Astrocyte of the hippocampus (primary cell): Measurements from ENCODE around the gene MTUS2.
"Not testable (repeated sequence)": the region's sequence is repeated elsewhere in the genome, so short reads cannot be mapped to it uniquely, and the experiment has no call there.

Source experiments
- DNase-seq: peaks from one replicate; pipeline ENCODE4 v3.0.0; 2011; ENCODE audit warnings: low read depth, low spot score

Gene MTUS2

DNA sequence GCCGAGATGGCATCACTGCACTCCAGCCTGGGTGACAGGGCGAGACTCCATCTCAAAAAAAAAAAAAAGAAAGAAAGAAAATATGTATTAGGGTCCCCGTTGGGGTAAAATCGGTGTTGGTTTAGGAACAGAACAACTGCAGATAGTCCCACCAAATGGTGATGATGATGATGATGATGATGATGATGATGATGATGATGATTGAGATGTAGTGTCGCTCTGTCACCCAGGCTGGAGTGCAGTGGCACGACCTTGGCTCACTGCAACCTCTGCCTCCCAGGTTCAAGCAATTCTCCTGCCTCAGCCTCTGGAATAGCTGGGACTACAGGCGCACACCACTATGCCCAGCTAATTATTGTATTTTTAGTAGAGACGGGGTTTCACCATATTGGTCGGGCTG is 570.5 kb downstream of the MTUS2 start:
- not testable (repeated sequence) for DNase-seq

DNA sequence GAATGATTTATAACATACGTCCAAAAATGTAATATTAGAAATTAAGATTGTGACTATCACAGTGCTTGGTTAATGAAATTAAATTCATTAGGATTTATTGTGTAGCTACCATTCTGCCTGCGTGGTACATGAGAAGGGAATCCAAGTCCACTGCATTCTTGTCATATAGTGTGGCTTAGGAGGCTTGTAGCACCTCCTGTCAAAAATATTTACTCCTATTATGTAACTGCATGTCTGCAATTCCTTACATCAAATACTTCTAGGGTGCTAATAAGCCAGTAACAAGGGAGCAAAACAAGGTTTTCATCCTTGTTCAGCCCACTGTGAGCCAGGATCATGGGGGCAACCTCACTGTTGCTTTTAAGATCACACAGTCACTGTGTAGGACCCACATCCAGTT is 576.3 kb downstream of the MTUS2 start:
- DNase-seq = no peak

GRCh38 chr13:29397265-29397664 is 577.1 kb downstream of the MTUS2 start:
- DNase-seq = no peak

GRCh38 chr13:29402166-29402636 is 582.1 kb downstream of the MTUS2 start:
- DNase-seq = no peak

- DNase-seq = no peak
Observed at GRCh38 chr13:29405401-29405800, 585.3 kb downstream of the MTUS2 start.

- DNase-seq = no peak
Observed at GRCh38 chr13:29411481-29411880, 591.3 kb downstream of the MTUS2 start.

DNA sequence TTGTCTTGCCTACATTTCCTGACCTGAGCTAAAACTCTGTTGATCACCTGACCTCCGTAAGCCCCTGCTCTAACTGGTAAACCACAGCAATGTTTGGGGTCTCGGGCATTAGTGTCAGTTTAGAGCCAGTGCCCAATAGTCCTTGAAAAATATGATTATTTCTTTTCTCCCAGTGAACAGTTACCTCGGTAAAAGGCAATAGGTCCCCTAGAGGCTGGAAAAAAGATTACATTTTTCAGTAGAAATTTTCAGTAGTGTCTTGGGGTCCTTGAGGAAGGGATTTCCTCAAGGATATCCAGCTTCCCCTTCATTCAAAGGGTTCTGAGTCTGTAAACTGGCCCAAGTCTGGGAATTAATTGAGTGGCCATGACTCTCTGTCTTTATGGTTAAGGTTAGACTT is 597.9 kb downstream of the MTUS2 start:
- DNase-seq = no peak

DNA sequence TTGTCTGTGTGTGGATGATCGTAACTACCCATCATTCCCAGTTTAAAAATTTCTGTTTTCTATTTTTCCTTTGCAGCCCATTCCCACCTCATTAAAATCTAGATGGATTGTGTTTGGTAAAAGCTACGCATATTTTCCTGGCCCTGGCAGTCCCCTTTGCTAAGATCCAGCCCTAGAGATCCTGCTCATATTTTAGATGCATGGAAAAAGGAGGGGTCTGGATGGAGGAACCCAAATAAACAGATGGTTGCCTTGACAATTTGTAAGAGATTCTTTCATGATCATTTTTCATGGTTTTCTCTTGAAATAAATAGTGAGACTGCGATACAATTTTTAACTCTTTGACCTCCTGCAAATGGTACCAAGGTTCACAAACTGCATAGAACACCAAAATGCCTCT is 601.0 kb downstream of the MTUS2 start:
- no peak for DNase-seq

GRCh38 chr13:29422015-29422414 is 601.9 kb downstream of the MTUS2 start:
- no peak for DNase-seq

DNA sequence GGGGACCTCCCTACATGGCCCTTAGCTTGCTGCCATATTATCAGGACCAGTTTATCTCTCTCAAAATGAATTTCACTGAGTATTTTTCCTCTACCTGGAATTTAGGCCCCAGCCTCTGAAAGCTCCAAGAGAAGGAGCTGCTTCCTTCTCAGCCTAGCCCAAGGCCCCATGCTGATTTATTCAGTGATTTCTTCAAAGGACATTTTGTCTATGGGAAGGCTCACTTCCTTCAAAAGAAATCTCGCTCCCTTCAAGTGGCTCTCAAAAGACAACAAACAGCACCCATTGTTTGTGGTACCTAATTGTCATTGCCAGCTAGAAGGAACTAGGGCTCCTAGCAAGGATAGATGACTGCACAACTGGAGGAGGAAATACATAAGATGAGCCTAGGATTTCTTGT is 602.9 kb downstream of the MTUS2 start:
- no peak for DNase-seq

DNA sequence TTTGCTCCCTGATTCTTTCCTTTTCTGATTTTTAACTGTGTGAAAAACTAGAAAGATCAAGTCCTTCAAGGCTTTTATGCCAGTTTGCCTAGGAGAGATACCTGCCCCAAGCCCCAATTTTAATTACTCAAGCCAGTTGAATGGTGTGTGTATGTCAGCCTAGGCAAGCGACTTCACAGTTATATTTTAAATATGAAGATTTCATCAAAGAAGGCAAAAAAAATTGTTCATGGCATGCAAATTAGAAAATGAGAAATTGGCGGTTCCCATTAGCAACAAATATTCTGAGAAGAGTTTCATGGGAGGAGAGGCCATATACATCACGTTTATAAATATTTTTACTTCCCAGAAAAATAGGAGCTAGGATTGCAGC is 607.8 kb downstream of the MTUS2 start:
- DNase-seq = no peak

- DNase-seq = peak; percentile 35
Observed at GRCh38 chr13:29428310-29429181, 608.4 kb downstream of the MTUS2 start.

- no peak for DNase-seq
Observed at GRCh38 chr13:29429286-29429900, 609.3 kb downstream of the MTUS2 start.

DNA sequence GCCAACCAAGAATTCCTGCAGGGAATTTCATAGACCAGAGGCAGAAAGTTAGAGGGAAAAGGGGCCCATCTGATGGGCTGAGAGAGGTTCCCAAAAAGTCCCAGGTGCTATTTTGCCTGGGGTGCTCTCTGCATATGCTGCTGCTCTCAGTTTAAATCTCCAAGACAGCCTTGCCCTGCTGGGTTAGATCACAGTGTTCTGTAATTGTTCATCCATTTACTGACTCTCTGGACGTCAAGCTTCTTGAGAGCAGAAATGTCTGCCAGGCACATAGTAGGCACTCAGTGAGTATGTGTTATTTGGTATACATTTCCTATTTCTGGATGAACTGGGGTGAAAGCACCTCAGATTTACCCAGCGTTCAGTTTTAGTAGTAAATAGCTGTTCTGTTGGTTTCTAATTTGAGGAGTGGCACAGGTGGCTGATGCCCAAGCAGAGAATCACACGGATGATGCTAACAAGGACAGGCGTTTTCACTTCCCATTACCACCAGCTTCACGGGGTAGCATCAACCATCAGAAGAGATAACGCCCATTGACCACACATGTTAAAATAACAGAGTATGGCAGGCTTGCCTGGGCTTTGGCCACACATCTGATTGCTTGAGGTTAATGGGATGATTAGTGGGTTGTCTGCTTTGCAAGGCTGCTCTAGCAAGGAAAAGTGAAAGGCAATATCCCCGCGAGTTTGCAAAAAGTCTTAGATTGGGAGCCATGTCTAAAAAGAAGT is 614.2 kb downstream of the MTUS2 start:
- DNase-seq = no peak

GRCh38 chr13:29435125-29435911 is 615.2 kb downstream of the MTUS2 start:
- peak; percentile 56 for DNase-seq

DNA sequence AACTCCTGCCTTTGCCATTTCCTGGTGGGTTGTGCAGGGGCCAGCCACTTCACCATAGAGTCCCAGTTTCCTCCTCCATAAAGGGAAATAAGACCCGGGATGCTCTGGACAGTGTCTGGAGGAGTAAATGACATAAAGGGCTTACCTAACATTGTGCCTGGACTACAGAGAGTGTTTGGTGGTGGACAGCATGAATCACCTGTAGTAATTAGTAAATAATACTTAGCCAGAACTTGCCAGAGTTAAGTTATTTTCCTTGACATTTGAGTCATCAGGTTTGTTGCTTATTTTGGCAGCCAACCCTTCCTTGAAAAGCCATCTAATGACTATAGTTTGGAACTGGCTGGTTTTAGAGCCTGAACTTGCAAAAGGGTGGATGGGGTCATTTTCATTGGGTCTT is 616.2 kb downstream of the MTUS2 start:
- peak; percentile 82 for DNase-seq

- no peak for DNase-seq
Observed at GRCh38 chr13:29436721-29437280, 616.7 kb downstream of the MTUS2 start.

DNA sequence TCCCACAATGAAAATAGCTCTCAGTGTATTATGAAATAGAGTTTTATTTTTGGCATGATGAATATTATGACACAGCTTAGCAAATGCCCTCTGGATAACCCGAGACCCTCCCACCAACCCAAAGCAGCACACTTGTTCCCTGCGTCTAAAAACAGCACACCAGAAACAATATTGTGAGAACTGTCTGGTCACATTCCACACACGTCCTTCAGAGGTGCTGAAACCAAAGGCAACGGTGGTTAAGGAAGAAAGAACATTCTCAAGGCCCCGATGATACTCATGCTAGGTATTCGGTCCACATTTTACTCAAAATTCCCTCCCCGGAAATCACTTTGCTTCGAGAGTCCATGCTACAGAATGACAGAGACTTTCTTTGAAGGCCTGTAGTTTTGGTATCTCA is 618.6 kb downstream of the MTUS2 start:
- DNase-seq = no peak

DNA sequence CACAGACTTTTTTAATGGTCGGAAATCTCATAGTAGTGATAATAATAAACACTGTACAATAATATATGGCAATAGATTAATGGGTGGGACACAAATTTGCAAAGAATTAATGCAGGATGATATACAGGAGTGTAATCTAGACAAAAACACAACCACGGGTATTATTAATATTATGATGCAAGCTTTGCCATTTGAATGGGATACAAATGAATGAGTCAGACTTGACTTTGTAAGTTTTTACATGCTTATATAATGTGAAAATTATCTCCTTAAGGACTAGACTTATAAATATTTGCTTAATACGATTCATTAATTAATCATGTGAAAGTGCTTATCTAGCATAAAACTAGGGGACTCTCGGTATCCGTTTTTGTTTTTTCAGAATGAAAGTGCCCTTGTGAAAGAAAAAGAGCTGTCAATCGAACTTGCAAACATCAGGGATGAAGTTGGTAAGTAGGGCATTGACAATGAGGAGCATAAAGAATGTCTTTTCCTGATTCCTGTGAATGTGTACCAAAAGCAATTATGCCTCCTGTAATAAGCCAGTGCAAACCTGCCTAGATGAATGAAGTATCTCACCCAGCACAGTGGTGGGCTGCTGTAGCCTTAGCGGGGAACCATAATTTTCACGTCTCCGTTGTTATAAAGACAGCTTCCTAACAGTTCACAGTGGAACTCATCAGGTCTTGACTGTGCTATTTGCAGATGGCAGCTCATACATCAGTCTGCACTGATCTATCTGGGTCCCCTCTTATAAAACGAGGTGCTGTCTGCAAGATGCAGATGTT is 619.7 kb downstream of the MTUS2 start:
- no peak for DNase-seq

GRCh38 chr13:29441306-29441705 is 621.2 kb downstream of the MTUS2 start:
- no peak for DNase-seq

- DNase-seq = no peak
Observed at GRCh38 chr13:29446016-29446415, 625.9 kb downstream of the MTUS2 start.
